Measurements from ENCODE around the gene KATNA1.

GRCh38 chr6:149681209-149681608 is 32.7 kb upstream of the KATNA1 start:
- TF ChIP-seq EZH2 (IDR thresholded peaks at IDR 0.05) (no peak), POLR2AphosphoS5 (IDR thresholded peaks at IDR 0.05; ENCODE audit: borderline replicate concordance, low read depth, low read length) (no peak), FOXP2 (optimal IDR thresholded peaks at IDR 0.05; ENCODE audit: control extremely low read depth, extremely low read length, insufficient read depth) (no peak)
